HEK293 (cell line): Measurements from ENCODE around the gene PAX2.

Source experiments
- KLF10 ChIP-seq: fragments of 450-650 bp; IDR thresholded peaks from 2 replicates; pipeline ENCODE4 v1.5.1; 2018; ENCODE audit warnings: missing biosample characterization, mild to moderate bottlenecking, missing genetic modification characterization
- ZNF221 ChIP-seq: fragments of 450-650 bp; formaldehyde crosslinking; IDR thresholded peaks from 2 replicates; pipeline ENCODE4 v1.5.1; 2017; ENCODE audit warnings: missing biosample characterization, missing genetic modification characterization, borderline replicate concordance
- ZNF274 ChIP-seq, 2 experiments: fragments of 200-500 bp in 1 of 2; fragments of 450-650 bp in 1 of 2; sonication (Bioruptor generic) in 1 of 2; formaldehyde crosslinking in 1 of 2; IDR thresholded peaks; 2 replicates each; pipeline versions ENCODE4 v1.5.1 to v1.6.1; 2014 to 2016; ENCODE audit warnings: borderline replicate concordance in 1 of 2, inconsistent platforms in 1 of 2, low read length in 1 of 2, missing biosample characterization in 1 of 2, missing genetic modification characterization in 1 of 2
- ZNF311 ChIP-seq: fragments of 450-650 bp; formaldehyde crosslinking; IDR thresholded peaks from 2 replicates; pipeline ENCODE4 v1.5.1; 2017; ENCODE audit warnings: missing biosample characterization, missing genetic modification characterization, borderline replicate concordance

DNA sequence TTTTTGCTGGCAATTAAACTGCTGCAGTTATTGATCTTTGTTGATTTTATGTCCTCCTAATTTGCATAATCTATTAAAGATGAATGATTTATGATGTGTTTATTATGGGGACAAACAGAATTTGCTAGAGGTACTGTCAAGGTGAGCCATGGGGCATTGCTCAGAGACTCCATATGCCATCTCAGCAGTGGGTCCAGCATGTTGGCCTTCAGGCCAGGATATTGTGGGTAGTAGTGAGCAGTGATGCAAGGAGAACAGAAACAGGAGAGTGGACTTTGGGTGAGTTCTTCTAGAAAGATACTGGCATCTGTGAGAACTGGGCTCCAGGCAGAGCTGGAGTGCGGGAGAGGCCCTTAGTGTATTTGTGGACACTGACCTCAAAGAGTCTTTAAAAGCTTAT, 65.9 kb downstream of the PAX2 start:
- TF ChIP-seq KLF10 (tag by site-specific recombination) (no peak), ZNF274 (IDR thresholded peaks at IDR 0.05; ENCODE audit: low read length) (no peak), ZNF274 (tag by site-specific recombination; IDR thresholded peaks at IDR 0.05; ENCODE audit: borderline replicate concordance) (no peak), ZNF311 (tag by site-specific recombination) (no peak), ZNF221 (no peak)
